Measurements from ENCODE around the gene CCM2L.

DNA sequence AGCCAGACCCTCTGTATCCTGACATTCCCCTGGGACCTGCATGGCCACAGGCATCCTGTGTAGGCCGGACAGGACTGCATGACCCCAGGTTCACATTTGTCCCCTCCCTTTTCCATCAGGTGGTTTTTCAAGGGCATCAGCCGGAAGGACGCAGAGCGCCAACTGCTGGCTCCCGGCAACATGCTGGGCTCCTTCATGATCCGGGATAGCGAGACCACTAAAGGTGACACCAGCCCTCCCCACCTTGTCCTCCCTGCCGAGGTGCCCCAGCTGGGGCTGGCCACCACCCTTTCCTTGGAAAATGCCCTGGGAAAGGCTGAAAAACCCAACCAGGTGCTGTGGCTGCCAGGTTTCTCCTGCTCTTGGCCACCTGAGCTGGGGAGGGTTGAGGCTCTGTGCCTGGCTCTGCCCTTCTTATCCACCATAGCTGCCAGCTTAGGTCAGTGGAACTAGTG is 69.4 kb downstream of the CCM2L start:
- TF ChIP-seq, protein P1, sequence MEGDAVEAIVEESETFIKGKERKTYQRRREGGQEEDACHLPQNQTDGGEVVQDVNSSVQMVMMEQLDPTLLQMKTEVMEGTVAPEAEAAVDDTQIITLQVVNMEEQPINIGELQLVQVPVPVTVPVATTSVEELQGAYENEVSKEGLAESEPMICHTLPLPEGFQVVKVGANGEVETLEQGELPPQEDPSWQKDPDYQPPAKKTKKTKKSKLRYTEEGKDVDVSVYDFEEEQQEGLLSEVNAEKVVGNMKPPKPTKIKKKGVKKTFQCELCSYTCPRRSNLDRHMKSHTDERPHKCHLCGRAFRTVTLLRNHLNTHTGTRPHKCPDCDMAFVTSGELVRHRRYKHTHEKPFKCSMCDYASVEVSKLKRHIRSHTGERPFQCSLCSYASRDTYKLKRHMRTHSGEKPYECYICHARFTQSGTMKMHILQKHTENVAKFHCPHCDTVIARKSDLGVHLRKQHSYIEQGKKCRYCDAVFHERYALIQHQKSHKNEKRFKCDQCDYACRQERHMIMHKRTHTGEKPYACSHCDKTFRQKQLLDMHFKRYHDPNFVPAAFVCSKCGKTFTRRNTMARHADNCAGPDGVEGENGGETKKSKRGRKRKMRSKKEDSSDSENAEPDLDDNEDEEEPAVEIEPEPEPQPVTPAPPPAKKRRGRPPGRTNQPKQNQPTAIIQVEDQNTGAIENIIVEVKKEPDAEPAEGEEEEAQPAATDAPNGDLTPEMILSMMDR (IDR thresholded peaks at IDR 0.05), result no peak
- TF ChIP-seq MEF2A (IDR thresholded peaks at IDR 0.05; ENCODE audit: borderline replicate concordance, low read depth) (no peak), EP300 (IDR thresholded peaks at IDR 0.05; ENCODE audit: borderline replicate concordance in 1 of 2, low read depth in 1 of 2, low read length in 1 of 2) (no peak), MXI1 (IDR thresholded peaks at IDR 0.05; ENCODE audit: low read depth, low read length) (no peak), EZH2phosphoT487 (IDR thresholded peaks at IDR 0.05; ENCODE audit: borderline replicate concordance, low read depth) (no peak), SMC3 (IDR thresholded peaks at IDR 0.05; ENCODE audit: low read depth, low read length) (no peak), GABPA (IDR thresholded peaks at IDR 0.05; ENCODE audit: low read depth) (no peak), FOXJ3 (CRISPR knock-in tag; IDR thresholded peaks at IDR 0.05) (no peak), RAD21 (IDR thresholded peaks at IDR 0.05; ENCODE audit: low read length) (no peak), YY1 (IDR thresholded peaks at IDR 0.05; ENCODE audit: low read depth) (no peak)
- TF ChIP-seq, protein P2, sequence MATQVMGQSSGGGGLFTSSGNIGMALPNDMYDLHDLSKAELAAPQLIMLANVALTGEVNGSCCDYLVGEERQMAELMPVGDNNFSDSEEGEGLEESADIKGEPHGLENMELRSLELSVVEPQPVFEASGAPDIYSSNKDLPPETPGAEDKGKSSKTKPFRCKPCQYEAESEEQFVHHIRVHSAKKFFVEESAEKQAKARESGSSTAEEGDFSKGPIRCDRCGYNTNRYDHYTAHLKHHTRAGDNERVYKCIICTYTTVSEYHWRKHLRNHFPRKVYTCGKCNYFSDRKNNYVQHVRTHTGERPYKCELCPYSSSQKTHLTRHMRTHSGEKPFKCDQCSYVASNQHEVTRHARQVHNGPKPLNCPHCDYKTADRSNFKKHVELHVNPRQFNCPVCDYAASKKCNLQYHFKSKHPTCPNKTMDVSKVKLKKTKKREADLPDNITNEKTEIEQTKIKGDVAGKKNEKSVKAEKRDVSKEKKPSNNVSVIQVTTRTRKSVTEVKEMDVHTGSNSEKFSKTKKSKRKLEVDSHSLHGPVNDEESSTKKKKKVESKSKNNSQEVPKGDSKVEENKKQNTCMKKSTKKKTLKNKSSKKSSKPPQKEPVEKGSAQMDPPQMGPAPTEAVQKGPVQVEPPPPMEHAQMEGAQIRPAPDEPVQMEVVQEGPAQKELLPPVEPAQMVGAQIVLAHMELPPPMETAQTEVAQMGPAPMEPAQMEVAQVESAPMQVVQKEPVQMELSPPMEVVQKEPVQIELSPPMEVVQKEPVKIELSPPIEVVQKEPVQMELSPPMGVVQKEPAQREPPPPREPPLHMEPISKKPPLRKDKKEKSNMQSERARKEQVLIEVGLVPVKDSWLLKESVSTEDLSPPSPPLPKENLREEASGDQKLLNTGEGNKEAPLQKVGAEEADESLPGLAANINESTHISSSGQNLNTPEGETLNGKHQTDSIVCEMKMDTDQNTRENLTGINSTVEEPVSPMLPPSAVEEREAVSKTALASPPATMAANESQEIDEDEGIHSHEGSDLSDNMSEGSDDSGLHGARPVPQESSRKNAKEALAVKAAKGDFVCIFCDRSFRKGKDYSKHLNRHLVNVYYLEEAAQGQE (IDR thresholded peaks at IDR 0.05; ENCODE audit: low read depth, low read length), result no peak
- TF ChIP-seq, protein P3, sequence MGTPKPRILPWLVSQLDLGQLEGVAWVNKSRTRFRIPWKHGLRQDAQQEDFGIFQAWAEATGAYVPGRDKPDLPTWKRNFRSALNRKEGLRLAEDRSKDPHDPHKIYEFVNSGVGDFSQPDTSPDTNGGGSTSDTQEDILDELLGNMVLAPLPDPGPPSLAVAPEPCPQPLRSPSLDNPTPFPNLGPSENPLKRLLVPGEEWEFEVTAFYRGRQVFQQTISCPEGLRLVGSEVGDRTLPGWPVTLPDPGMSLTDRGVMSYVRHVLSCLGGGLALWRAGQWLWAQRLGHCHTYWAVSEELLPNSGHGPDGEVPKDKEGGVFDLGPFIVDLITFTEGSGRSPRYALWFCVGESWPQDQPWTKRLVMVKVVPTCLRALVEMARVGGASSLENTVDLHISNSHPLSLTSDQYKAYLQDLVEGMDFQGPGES (IDR thresholded peaks at IDR 0.05; ENCODE audit: low read depth, low read length), result no peak

Data from SK-N-SH (cell line).